Measurements from ENCODE around the gene TUBAL3. TPM values are rescaled to one million over a fixed set of nuclear protein-coding genes. Genes with fewer than 3 reads are reported as not detected.

Gene TUBAL3
- total RNA-seq, 4 donors from 2014 or later = 0.40 to 78.1 (median 49.0) TPM

GRCh38 chr10:5362873-5363272 is 41.8 kb downstream of the TUBAL3 start:
- Histone ChIP-seq H3K4me1 (peaks cover 0 to 13% (median 5%) of the 10 kb centered on the region in 4 donors), H3K9me3 (no peaks in the 10 kb centered on the region), H3K27ac (no peak overlapping the region), H3K27me3 (peaks cover 61% of the 10 kb centered on the region), H3K4me3 (no peak overlapping the region), H3K36me3 (no peaks in the 10 kb centered on the region)
- no peak for TF ChIP-seq EP300 (IDR thresholded peaks at IDR 0.05; ENCODE audit: low read depth)
- TF ChIP-seq CTCF (IDR thresholded peaks at IDR 0.05) = no peak
- TF ChIP-seq POLR2A (IDR thresholded peaks at IDR 0.05) = no peak
- no peak for TF ChIP-seq POLR2AphosphoS5 (IDR thresholded peaks at IDR 0.05)
- in situ Hi-C loops (cut with MboI; ENCODE audit: low pct_ligation_motif_present in 1 of 4, low pct_unique_long_range_greater_than_20kb in 1 of 4, low sequenced_read_pairs in 3 of 4) (no loop called here), intact Hi-C loops (cut with DNase I; ENCODE audit: low total_unique reads) (no loop called here)
- DNase-seq = no peak

- DNase-seq = no peak
- WGBS, 2 donors (ENCODE audit: low coverage in 1 of 2) = 67 to 85% methylated on average over 1 to 4 of the region's 4 CpGs
- no peaks in the 10 kb centered on the region for H3K9me3 ChIP-seq
- peaks cover 69% of the 10 kb centered on the region for H3K27me3 ChIP-seq
- H3K27ac ChIP-seq = no peak overlapping the region
- intact Hi-C loops (cut with DNase I; ENCODE audit: low total_unique reads) = no loop called here
- TF ChIP-seq CTCF (IDR thresholded peaks at IDR 0.05) (no peak), POLR2A (IDR thresholded peaks at IDR 0.05) (no peak), EP300 (IDR thresholded peaks at IDR 0.05; ENCODE audit: low read depth) (no peak), POLR2AphosphoS5 (IDR thresholded peaks at IDR 0.05) (no peak)
- H3K4me3 ChIP-seq = no peak overlapping the region
- in situ Hi-C loops (cut with MboI; ENCODE audit: low pct_ligation_motif_present in 1 of 4, low pct_unique_long_range_greater_than_20kb in 1 of 4, low sequenced_read_pairs in 3 of 4) = no loop called here
- H3K4me1 ChIP-seq = peaks cover 0 to 13% (median 5%) of the 10 kb centered on the region in 4 donors
- no peaks in the 10 kb centered on the region for H3K36me3 ChIP-seq
Observed at GRCh38 chr10:5361966-5362365, 42.7 kb downstream of the TUBAL3 start.

- Histone ChIP-seq H3K4me1 (peaks cover 0 to 13% (median 5%) of the 10 kb centered on the region in 4 donors), H3K4me3 (no peak overlapping the region), H3K36me3 (no peaks in the 10 kb centered on the region), H3K9me3 (no peaks in the 10 kb centered on the region), H3K27ac (no peak overlapping the region), H3K27me3 (peaks cover 77% of the 10 kb centered on the region)
- in situ Hi-C loops (cut with MboI; ENCODE audit: low pct_ligation_motif_present in 1 of 4, low pct_unique_long_range_greater_than_20kb in 1 of 4, low sequenced_read_pairs in 3 of 4) (no loop called here), intact Hi-C loops (cut with DNase I; ENCODE audit: low total_unique reads) (no loop called here)
- 21 to 31% methylated on average over 7 of the region's 7 CpGs for WGBS, 2 donors (ENCODE audit: low coverage in 1 of 2)
- DNase-seq = no peak
- TF ChIP-seq EP300 (IDR thresholded peaks at IDR 0.05; ENCODE audit: low read depth) = no peak
- no peak for TF ChIP-seq POLR2AphosphoS5 (IDR thresholded peaks at IDR 0.05)
- no peak for TF ChIP-seq CTCF (IDR thresholded peaks at IDR 0.05)
- TF ChIP-seq POLR2A (IDR thresholded peaks at IDR 0.05) = no peak
Observed at GRCh38 chr10:5360318-5360915, 44.2 kb downstream of the TUBAL3 start.

GRCh38 chr10:5356302-5356763 is 48.3 kb downstream of the TUBAL3 start:
- peaks cover 36% of the 10 kb centered on the region for H3K27me3 ChIP-seq
- H3K27ac ChIP-seq = no peak overlapping the region
- in situ Hi-C loops (cut with MboI; ENCODE audit: low pct_ligation_motif_present in 1 of 4, low pct_unique_long_range_greater_than_20kb in 1 of 4, low sequenced_read_pairs in 3 of 4) (no loop called here), intact Hi-C loops (cut with DNase I; ENCODE audit: low total_unique reads) (no loop called here)
- WGBS, 2 donors (ENCODE audit: low coverage in 1 of 2) = 82 to 96% methylated on average over 3 to 4 of the region's 4 CpGs
- H3K4me3 ChIP-seq = no peak overlapping the region
- no peak for DNase-seq
- H3K4me1 ChIP-seq = peaks cover 0 to 9% (median 2%) of the 10 kb centered on the region in 4 donors
- TF ChIP-seq POLR2AphosphoS5 (IDR thresholded peaks at IDR 0.05) (no peak), POLR2A (IDR thresholded peaks at IDR 0.05) (no peak), CTCF (IDR thresholded peaks at IDR 0.05) (no peak), EP300 (IDR thresholded peaks at IDR 0.05; ENCODE audit: low read depth) (no peak)
- H3K36me3 ChIP-seq = no peaks in the 10 kb centered on the region
- H3K9me3 ChIP-seq = no peaks in the 10 kb centered on the region
